ENCODE results near the gene TREML2. TPM values are rescaled to one million over a fixed set of nuclear protein-coding genes. Genes with fewer than 3 reads are reported as not detected.

TREML2 gene
- total and polyA plus RNA-seq, 2 of the 13 experiments (the other 11 are each of a cell fraction or from before 2014, with no cell fraction given): not detected

DNA sequence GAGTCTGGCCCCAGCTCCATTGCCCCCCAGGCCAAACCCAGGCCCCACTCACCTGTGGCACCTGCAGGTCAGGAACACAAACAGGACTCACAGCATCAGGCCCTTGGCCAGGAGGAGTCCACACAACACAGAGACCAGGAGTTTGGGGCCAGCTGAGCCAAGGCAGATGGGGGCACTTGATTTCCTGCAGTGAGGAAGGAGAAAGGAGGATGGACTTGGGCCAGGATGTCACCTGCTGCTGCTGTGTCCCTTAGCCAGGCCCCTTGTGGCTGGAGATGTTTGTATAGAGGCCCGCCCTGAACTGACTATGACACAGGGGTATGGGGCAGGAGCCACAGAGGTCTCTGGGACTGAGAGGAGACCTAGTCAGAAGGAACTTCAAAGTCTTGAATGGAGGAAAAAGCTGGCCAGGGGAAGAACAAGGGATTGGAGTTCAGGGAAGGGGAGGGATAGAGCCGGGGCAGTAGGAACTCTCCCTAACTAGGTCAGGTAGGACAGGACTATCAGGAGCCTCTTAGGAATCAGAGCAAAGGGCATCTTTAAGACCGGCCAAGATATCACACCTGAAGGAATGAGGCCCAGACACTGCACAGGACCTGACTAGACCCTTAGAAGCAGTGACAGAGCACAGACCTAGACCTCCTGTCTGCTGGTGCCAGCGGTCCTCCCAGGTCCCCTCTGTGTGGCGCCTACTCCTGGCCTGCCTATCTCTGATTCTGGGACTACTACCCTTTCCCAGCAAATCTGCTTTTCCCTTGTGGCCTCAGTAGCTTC lies 8.8 kb upstream of the TREML2 start (continued):
- TF ChIP-seq HMGXB3 (CRISPR knock-in tag; IDR thresholded peaks at IDR 0.05; ENCODE audit: borderline replicate concordance): no peak
- TF ChIP-seq, protein P1, sequence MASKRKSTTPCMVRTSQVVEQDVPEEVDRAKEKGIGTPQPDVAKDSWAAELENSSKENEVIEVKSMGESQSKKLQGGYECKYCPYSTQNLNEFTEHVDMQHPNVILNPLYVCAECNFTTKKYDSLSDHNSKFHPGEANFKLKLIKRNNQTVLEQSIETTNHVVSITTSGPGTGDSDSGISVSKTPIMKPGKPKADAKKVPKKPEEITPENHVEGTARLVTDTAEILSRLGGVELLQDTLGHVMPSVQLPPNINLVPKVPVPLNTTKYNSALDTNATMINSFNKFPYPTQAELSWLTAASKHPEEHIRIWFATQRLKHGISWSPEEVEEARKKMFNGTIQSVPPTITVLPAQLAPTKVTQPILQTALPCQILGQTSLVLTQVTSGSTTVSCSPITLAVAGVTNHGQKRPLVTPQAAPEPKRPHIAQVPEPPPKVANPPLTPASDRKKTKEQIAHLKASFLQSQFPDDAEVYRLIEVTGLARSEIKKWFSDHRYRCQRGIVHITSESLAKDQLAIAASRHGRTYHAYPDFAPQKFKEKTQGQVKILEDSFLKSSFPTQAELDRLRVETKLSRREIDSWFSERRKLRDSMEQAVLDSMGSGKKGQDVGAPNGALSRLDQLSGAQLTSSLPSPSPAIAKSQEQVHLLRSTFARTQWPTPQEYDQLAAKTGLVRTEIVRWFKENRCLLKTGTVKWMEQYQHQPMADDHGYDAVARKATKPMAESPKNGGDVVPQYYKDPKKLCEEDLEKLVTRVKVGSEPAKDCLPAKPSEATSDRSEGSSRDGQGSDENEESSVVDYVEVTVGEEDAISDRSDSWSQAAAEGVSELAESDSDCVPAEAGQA (IDR thresholded peaks at IDR 0.05; ENCODE audit: low read depth): no peak
- TF ChIP-seq, protein P1 (CRISPR knock-in tag; IDR thresholded peaks at IDR 0.05; ENCODE audit: borderline replicate concordance): no peak
- no peak for TF ChIP-seq ZNF331 (CRISPR knock-in tag; IDR thresholded peaks at IDR 0.05)
- TF ChIP-seq, protein P2, sequence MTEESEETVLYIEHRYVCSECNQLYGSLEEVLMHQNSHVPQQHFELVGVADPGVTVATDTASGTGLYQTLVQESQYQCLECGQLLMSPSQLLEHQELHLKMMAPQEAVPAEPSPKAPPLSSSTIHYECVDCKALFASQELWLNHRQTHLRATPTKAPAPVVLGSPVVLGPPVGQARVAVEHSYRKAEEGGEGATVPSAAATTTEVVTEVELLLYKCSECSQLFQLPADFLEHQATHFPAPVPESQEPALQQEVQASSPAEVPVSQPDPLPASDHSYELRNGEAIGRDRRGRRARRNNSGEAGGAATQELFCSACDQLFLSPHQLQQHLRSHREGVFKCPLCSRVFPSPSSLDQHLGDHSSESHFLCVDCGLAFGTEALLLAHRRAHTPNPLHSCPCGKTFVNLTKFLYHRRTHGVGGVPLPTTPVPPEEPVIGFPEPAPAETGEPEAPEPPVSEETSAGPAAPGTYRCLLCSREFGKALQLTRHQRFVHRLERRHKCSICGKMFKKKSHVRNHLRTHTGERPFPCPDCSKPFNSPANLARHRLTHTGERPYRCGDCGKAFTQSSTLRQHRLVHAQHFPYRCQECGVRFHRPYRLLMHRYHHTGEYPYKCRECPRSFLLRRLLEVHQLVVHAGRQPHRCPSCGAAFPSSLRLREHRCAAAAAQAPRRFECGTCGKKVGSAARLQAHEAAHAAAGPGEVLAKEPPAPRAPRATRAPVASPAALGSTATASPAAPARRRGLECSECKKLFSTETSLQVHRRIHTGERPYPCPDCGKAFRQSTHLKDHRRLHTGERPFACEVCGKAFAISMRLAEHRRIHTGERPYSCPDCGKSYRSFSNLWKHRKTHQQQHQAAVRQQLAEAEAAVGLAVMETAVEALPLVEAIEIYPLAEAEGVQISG (CRISPR knock-in tag; IDR thresholded peaks at IDR 0.05): no peak
- TF ChIP-seq, protein P3, sequence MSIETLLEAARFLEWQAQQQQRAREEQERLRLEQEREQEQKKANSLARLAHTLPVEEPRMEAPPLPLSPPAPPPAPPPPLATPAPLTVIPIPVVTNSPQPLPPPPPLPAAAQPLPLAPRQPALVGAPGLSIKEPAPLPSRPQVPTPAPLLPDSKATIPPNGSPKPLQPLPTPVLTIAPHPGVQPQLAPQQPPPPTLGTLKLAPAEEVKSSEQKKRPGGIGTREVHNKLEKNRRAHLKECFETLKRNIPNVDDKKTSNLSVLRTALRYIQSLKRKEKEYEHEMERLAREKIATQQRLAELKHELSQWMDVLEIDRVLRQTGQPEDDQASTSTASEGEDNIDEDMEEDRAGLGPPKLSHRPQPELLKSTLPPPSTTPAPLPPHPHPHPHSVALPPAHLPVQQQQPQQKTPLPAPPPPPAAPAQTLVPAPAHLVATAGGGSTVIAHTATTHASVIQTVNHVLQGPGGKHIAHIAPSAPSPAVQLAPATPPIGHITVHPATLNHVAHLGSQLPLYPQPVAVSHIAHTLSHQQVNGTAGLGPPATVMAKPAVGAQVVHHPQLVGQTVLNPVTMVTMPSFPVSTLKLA (IDR thresholded peaks at IDR 0.05): no peak
